HG03064 (cell line): ENCODE results near the gene NAXE.

Experiments used
- ATAC-seq: cut with Tn5 transposase; IDR thresholded peaks from one replicate; pipeline ENCODE4 v1.9.1; 2021; ENCODE audit warnings: low read depth; ENCODE audit not compliant: unreplicated experiment

Gene NAXE

GRCh38 chr1:156643049-156643777, 51.6 kb downstream of the NAXE start:
- ATAC-seq = no peak

- no peak for ATAC-seq
Measured at GRCh38 chr1:156643778-156644092, 52.2 kb downstream of the NAXE start.
